Measurements from ENCODE around the gene PRSS53.

The PRSS53 gene

GRCh38 chr16:31036691-31037090, 52.1 kb downstream of the PRSS53 start:
- no peak for DNase-seq

DNA sequence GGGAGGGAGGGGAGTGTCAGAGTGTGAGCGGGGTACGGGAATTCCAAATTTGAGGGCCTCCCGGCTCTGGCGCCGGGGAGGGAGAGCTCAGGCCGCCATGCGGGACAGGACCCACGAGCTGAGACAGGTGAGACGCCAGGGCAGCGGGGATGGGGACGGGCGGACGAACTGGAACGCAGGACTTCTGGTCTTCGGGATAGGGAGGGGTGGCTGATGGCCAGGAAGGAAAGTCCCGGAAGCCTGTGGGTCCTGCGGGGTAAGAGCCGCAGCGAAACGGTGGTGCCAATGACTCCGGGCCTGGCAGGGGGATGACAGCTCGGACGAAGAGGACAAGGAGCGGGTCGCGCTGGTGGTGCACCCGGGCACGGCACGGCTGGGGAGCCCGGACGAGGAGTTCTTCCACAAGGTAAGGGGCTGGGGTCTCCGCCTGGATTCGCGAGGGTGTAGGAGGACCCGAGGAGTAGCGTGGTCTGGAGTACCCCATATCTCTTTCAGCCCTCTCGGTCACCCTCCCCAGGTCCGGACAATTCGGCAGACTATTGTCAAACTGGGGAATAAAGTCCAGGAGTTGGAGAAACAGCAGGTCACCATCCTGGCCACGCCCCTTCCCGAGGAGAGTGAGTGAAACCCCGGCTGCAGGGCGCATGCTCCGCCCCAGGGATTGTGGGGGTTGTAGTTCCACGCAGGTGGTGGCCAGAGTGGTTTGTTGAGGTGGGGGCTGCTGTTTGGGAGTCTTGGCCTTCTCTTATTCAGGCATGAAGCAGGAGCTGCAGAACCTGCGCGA, 54.8 kb downstream of the PRSS53 start:
- peak; percentile 81 to 82 for DNase-seq

Measured in activated CD4-positive, alpha-beta T cell treated with anti-CD3 and anti-CD28 coated beads, Interleukin-2, amount 50 U/mL, for 4 hours (primary cell).